SK-N-SH treated with all-trans-retinoic acid at 6 μM for 48 hours (cell line): ENCODE data around the gene A3GALT2.

Experiments used
- ATAC-seq: fragments of 200-7000 bp; cut with Tn5 transposase; 3 replicates; pipeline ENCODE4 v1.9.1; 2020; ENCODE audit warnings: mild to moderate bottlenecking, moderate library complexity
- ARNTL ChIP-seq: fragments of 450-650 bp; formaldehyde crosslinking; IDR thresholded peaks from 2 replicates; pipeline ENCODE4 v1.5.0; 2020; ENCODE audit warnings: low read depth, mild to moderate bottlenecking, moderate library complexity, borderline replicate concordance
- BACH2 ChIP-seq: fragments of 250-450 bp; sonication (Bioruptor Pico); IDR thresholded peaks from 2 replicates; pipeline ENCODE4 v1.9.0; 2021; ENCODE audit warnings: mild to moderate bottlenecking, borderline replicate concordance
- CSDC2 ChIP-seq: fragments of 250-450 bp; sonication (Bioruptor Pico); IDR thresholded peaks from 2 replicates; pipeline ENCODE4 v1.5.0; 2020; ENCODE audit warnings: mild to moderate bottlenecking, moderate library complexity
- ESRRG ChIP-seq: fragments of 250-450 bp; sonication (Bioruptor Pico); IDR thresholded peaks from 2 replicates; pipeline ENCODE4 v1.6.1; 2021; ENCODE audit warnings: mild to moderate bottlenecking
- GLIS3 ChIP-seq: fragments of 250-450 bp; sonication (Bioruptor Pico); IDR thresholded peaks from 2 replicates; pipeline ENCODE4 v1.5.0; 2020; ENCODE audit warnings: mild to moderate bottlenecking, moderate library complexity
- ISL1 ChIP-seq: fragments of 250-450 bp; sonication (Bioruptor Pico); IDR thresholded peaks from 2 replicates; pipeline ENCODE4 v2.1.2; 2022; ENCODE audit warnings: mild to moderate bottlenecking, moderate library complexity
- OSR1 ChIP-seq: fragments of 250-450 bp; sonication (Bioruptor Pico); IDR thresholded peaks from 2 replicates; pipeline ENCODE4 v1.8.0; 2022; ENCODE audit warnings: moderate library complexity, mild to moderate bottlenecking, inconsistent platforms
- PPARA ChIP-seq: fragments of 250-450 bp; sonication (Bioruptor Pico); IDR thresholded peaks from 2 replicates; pipeline ENCODE4 v1.5.0; 2020; ENCODE audit warnings: mild to moderate bottlenecking, borderline replicate concordance
- RARB ChIP-seq: fragments of 250-450 bp; sonication (Bioruptor Pico); IDR thresholded peaks from 2 replicates; pipeline ENCODE4 v1.8.0; 2021; ENCODE audit warnings: mild to moderate bottlenecking, moderate library complexity
- SNAI2 ChIP-seq: fragments of 250-450 bp; sonication (Bioruptor Pico); IDR thresholded peaks from 2 replicates; pipeline ENCODE4 v1.5.0; 2020; ENCODE audit warnings: mild to moderate bottlenecking, moderate library complexity
- TCF4 ChIP-seq: fragments of 250-450 bp; sonication (Bioruptor Pico); IDR thresholded peaks from 2 replicates; pipeline ENCODE4 v1.8.0; 2021; ENCODE audit warnings: mild to moderate bottlenecking, moderate library complexity, borderline replicate concordance
- TOX ChIP-seq: fragments of 250-450 bp; sonication (Bioruptor Pico); IDR thresholded peaks from 2 replicates; pipeline ENCODE4 v1.8.0; 2021; ENCODE audit warnings: mild to moderate bottlenecking, moderate library complexity, borderline replicate concordance
- ZC3H10 ChIP-seq: fragments of 250-450 bp; sonication (Bioruptor Pico); IDR thresholded peaks from 2 replicates; pipeline ENCODE4 v1.5.1; 2021; ENCODE audit warnings: mild to moderate bottlenecking, moderate library complexity
- ZFP3 ChIP-seq: fragments of 250-450 bp; sonication (Bioruptor Pico); IDR thresholded peaks from 2 replicates; pipeline ENCODE4 v1.5.0; 2020; ENCODE audit warnings: mild to moderate bottlenecking, moderate library complexity
- ZFP30 ChIP-seq: fragments of 450-650 bp; formaldehyde crosslinking; IDR thresholded peaks from 2 replicates; pipeline ENCODE4 v1.5.0; 2022; ENCODE audit warnings: mild to moderate bottlenecking, moderate library complexity
- ZNF70 ChIP-seq: fragments of 450-650 bp; formaldehyde crosslinking; IDR thresholded peaks from 2 replicates; pipeline ENCODE4 v1.5.0; 2020; ENCODE audit warnings: mild to moderate bottlenecking, moderate library complexity
- ZNF8 ChIP-seq: fragments of 450-650 bp; formaldehyde crosslinking; IDR thresholded peaks from 2 replicates; pipeline ENCODE4 v1.5.0; 2020; ENCODE audit warnings: mild to moderate bottlenecking, moderate library complexity
- TF ChIP-seq, protein P1 (sequence below): fragments of 250-450 bp; sonication (Bioruptor Pico); IDR thresholded peaks from 2 replicates; pipeline ENCODE4 v1.8.0; 2020; ENCODE audit warnings: mild to moderate bottlenecking, moderate library complexity, borderline replicate concordance
- TF ChIP-seq, protein P2 (sequence below): fragments of 250-450 bp; sonication (Bioruptor Pico); IDR thresholded peaks from 2 replicates; pipeline ENCODE4 v1.5.0; 2020; ENCODE audit warnings: mild to moderate bottlenecking, moderate library complexity
- TF ChIP-seq, protein P3 (sequence below): fragments of 250-450 bp; sonication (Bioruptor Pico); IDR thresholded peaks from 2 replicates; pipeline ENCODE4 v1.5.1; 2020; ENCODE audit warnings: low read depth, mild to moderate bottlenecking, moderate library complexity
- TF ChIP-seq, protein P4 (sequence below): fragments of 250-450 bp; sonication (Bioruptor Pico); IDR thresholded peaks from 2 replicates; pipeline ENCODE4 v1.8.0; 2021; ENCODE audit warnings: low read depth, mild to moderate bottlenecking, moderate library complexity, borderline replicate concordance

Gene A3GALT2

DNA sequence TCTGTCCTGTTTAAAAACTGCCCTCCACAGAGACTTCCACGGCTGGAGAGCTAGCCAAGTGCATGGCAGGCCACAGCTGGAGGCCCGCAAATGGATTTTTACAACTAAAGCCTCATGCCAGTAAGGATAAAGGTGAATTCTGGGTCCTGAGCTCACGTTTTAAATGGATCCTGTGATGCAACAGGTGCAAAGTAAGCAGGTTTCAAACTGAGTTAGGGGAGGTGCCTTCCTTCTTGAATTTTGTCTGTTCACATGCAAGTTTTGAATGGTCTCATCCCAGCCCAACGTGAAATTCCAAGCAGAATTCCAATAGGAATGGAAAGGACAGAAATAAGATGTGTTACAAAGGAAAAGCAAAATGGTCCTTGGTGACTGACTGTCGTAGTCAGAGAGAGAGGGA lies 36.2 kb upstream of the A3GALT2 start:
- TF ChIP-seq, protein P1, sequence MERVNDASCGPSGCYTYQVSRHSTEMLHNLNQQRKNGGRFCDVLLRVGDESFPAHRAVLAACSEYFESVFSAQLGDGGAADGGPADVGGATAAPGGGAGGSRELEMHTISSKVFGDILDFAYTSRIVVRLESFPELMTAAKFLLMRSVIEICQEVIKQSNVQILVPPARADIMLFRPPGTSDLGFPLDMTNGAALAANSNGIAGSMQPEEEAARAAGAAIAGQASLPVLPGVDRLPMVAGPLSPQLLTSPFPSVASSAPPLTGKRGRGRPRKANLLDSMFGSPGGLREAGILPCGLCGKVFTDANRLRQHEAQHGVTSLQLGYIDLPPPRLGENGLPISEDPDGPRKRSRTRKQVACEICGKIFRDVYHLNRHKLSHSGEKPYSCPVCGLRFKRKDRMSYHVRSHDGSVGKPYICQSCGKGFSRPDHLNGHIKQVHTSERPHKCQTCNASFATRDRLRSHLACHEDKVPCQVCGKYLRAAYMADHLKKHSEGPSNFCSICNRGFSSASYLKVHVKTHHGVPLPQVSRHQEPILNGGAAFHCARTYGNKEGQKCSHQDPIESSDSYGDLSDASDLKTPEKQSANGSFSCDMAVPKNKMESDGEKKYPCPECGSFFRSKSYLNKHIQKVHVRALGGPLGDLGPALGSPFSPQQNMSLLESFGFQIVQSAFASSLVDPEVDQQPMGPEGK, result no peak
- TF ChIP-seq CSDC2 (CRISPR knock-in tag) (no peak), ARNTL (CRISPR knock-in tag) (no peak), ZFP3 (no peak), GLIS3 (CRISPR knock-in tag) (no peak), ZFP30 (CRISPR knock-in tag) (no peak), BACH2 (CRISPR knock-in tag) (no peak), OSR1 (CRISPR knock-in tag) (no peak), ZNF8 (CRISPR knock-in tag) (no peak), ISL1 (CRISPR knock-in tag) (no peak), SNAI2 (no peak), PPARA (no peak), ZNF70 (no peak), ZC3H10 (CRISPR knock-in tag) (no peak), RARB (CRISPR knock-in tag) (no peak)
- TF ChIP-seq, protein P2, sequence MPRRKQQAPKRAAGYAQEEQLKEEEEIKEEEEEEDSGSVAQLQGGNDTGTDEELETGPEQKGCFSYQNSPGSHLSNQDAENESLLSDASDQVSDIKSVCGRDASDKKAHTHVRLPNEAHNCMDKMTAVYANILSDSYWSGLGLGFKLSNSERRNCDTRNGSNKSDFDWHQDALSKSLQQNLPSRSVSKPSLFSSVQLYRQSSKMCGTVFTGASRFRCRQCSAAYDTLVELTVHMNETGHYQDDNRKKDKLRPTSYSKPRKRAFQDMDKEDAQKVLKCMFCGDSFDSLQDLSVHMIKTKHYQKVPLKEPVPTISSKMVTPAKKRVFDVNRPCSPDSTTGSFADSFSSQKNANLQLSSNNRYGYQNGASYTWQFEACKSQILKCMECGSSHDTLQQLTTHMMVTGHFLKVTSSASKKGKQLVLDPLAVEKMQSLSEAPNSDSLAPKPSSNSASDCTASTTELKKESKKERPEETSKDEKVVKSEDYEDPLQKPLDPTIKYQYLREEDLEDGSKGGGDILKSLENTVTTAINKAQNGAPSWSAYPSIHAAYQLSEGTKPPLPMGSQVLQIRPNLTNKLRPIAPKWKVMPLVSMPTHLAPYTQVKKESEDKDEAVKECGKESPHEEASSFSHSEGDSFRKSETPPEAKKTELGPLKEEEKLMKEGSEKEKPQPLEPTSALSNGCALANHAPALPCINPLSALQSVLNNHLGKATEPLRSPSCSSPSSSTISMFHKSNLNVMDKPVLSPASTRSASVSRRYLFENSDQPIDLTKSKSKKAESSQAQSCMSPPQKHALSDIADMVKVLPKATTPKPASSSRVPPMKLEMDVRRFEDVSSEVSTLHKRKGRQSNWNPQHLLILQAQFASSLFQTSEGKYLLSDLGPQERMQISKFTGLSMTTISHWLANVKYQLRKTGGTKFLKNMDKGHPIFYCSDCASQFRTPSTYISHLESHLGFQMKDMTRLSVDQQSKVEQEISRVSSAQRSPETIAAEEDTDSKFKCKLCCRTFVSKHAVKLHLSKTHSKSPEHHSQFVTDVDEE (CRISPR knock-in tag), result no peak
- TF ChIP-seq, protein P3, sequence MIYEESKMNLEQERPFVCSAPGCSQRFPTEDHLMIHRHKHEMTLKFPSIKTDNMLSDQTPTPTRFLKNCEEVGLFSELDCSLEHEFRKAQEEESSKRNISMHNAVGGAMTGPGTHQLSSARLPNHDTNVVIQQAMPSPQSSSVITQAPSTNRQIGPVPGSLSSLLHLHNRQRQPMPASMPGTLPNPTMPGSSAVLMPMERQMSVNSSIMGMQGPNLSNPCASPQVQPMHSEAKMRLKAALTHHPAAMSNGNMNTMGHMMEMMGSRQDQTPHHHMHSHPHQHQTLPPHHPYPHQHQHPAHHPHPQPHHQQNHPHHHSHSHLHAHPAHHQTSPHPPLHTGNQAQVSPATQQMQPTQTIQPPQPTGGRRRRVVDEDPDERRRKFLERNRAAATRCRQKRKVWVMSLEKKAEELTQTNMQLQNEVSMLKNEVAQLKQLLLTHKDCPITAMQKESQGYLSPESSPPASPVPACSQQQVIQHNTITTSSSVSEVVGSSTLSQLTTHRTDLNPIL, result no peak
- TF ChIP-seq, protein P4, sequence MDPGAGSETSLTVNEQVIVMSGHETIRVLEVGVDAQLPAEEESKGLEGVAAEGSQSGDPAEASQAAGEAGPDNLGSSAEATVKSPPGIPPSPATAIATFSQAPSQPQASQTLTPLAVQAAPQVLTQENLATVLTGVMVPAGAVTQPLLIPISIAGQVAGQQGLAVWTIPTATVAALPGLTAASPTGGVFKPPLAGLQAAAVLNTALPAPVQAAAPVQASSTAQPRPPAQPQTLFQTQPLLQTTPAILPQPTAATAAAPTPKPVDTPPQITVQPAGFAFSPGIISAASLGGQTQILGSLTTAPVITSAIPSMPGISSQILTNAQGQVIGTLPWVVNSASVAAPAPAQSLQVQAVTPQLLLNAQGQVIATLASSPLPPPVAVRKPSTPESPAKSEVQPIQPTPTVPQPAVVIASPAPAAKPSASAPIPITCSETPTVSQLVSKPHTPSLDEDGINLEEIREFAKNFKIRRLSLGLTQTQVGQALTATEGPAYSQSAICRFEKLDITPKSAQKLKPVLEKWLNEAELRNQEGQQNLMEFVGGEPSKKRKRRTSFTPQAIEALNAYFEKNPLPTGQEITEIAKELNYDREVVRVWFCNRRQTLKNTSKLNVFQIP (CRISPR knock-in tag), result no peak
- no peak for ATAC-seq

DNA sequence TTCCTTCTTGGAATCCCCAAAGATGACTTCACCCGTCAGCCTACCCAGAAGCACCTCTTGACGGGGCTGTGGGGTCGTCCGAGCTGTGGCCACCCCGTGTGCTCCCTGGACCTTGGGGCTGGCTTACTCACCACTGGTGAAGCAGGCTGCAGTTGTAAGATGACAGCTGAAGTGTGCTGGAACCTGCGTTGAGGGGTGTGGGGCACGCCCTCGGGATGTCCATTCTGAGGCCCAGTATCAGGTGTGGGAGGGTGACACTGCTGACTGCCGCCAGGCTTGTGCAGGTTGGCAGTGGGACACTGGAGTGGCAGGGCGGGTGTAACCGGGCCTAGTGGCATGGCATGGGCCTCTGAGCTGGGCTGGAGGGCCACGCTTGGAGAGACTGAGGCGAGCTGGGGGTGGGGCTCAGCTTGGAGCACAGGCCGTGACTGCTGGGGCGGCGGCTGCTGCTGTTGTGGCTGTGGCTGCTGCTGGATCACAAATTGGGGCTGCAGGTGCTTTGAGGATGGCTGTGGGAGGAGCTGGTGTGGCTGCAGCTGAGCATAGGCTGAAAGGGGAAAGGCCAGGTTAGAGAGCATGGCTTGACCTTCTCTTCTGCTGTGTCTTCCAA lies 33.9 kb upstream of the A3GALT2 start:
- TF ChIP-seq GLIS3 (CRISPR knock-in tag) (no peak), SNAI2 (no peak), TCF4 (CRISPR knock-in tag) (no peak)
- ATAC-seq, result no peak

DNA sequence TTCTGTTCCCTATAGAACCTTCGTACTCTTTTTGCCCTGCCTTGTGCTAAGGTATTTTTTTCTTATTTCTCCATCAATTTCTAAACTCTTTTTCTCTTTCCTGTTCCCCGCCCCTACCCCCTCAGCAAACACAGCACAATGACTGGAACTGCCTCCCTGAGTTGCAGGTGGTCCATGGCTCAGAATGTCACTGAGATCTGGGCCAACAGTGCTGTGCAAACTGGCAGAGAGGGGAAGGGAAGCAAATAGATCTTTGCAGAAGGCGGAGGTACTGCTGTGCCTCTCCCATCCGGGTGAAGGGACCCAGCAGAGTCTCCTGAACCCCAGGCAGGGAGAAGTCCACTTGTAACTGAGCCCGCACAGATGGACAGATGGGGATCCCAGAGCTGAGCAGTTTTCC lies 32.6 kb upstream of the A3GALT2 start:
- no peak for ATAC-seq
- TF ChIP-seq GLIS3 (CRISPR knock-in tag) (no peak), TCF4 (CRISPR knock-in tag) (no peak), ZFP3 (no peak), OSR1 (CRISPR knock-in tag) (no peak), ESRRG (CRISPR knock-in tag) (no peak), ZFP30 (CRISPR knock-in tag) (no peak)
- TF ChIP-seq, protein P1, result no peak

DNA sequence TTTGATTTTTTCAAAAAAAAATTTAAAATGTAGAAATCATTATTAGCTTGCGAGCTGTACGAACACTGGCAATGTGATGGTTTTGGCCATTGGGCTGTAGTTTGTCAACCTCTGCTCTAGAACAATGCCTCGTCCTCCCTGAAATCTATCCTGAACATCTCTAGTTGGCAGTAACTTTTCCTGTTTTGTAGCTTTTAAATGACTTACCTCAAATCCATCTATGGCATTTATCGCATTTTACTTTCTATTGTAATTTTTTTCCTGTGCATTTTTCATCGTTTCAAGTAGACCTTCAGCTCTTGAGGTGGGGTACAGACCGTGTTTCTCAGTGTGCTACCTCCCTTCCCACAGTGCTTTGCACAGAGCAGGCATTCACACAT lies 30.4 kb upstream of the A3GALT2 start:
- ATAC-seq, result no peak
- TF ChIP-seq TOX (no peak), ZNF70 (no peak), BACH2 (CRISPR knock-in tag) (no peak), ISL1 (CRISPR knock-in tag) (no peak), GLIS3 (CRISPR knock-in tag) (no peak), ZNF8 (CRISPR knock-in tag) (no peak), OSR1 (CRISPR knock-in tag) (no peak), SNAI2 (no peak), CSDC2 (CRISPR knock-in tag) (no peak), ESRRG (CRISPR knock-in tag) (no peak)
- TF ChIP-seq, protein P3, result no peak
- TF ChIP-seq, protein P2 (CRISPR knock-in tag), result no peak
